Measurements from ENCODE around the gene ZNF213. TPM values are rescaled to one million over a fixed set of nuclear protein-coding genes. Genes with fewer than 3 reads are reported as not detected.

ZNF213 gene
- total RNA-seq, 1 donor from 2014 or later = 10.8 TPM

GRCh38 chr16:3129137-3130131, 5.4 kb upstream of the ZNF213 start:
- DNase-seq (ENCODE audit: low spot score) = no peak
- Mint-ChIP-seq H3K9me3 (ENCODE audit: low read depth) (no peaks in the 10 kb centered on the region), H3K27ac (ENCODE audit: unreplicated experiment) (peak overlapping the region; percentile 80), H3K36me3 (ENCODE audit: low read depth) (peaks cover 8% of the 10 kb centered on the region), H3K4me3 (ENCODE audit: unreplicated experiment) (peak overlapping the region; percentile 65), H3K4me1 (ENCODE audit: low read depth) (peaks cover 38% of the 10 kb centered on the region), H3K27me3 (ENCODE audit: low read depth) (no peaks in the 10 kb centered on the region)
- peak; percentile 92 for TF ChIP-seq CTCF (IDR thresholded peaks at IDR 0.05)

GRCh38 chr16:3131755-3132377, 3.0 kb upstream of the ZNF213 start:
- peak; percentile 73 for TF ChIP-seq CTCF (IDR thresholded peaks at IDR 0.05)
- Mint-ChIP-seq H3K4me3 (ENCODE audit: unreplicated experiment) (no peak overlapping the region), H3K27ac (ENCODE audit: unreplicated experiment) (peak overlapping the region; percentile 36), H3K27me3 (ENCODE audit: low read depth) (no peaks in the 10 kb centered on the region), H3K4me1 (ENCODE audit: low read depth) (peaks cover 37% of the 10 kb centered on the region), H3K9me3 (ENCODE audit: low read depth) (no peaks in the 10 kb centered on the region), H3K36me3 (ENCODE audit: low read depth) (peaks cover 8% of the 10 kb centered on the region)
- no peak for DNase-seq (ENCODE audit: low spot score)

GRCh38 chr16:3133844-3134243, 985 bp upstream of the ZNF213 start:
- H3K9me3 Mint-ChIP-seq (ENCODE audit: low read depth) = no peaks in the 10 kb centered on the region
- H3K4me3 Mint-ChIP-seq (ENCODE audit: unreplicated experiment) = peak overlapping the region; percentile 99
- H3K36me3 Mint-ChIP-seq (ENCODE audit: low read depth) = peaks cover 7% of the 10 kb centered on the region
- no peaks in the 10 kb centered on the region for H3K27me3 Mint-ChIP-seq (ENCODE audit: low read depth)
- peak overlapping the region; percentile 99 for H3K27ac Mint-ChIP-seq (ENCODE audit: unreplicated experiment)
- H3K4me1 Mint-ChIP-seq (ENCODE audit: low read depth) = peaks cover 39% of the 10 kb centered on the region
- no peak for DNase-seq (ENCODE audit: low spot score)
- no peak for TF ChIP-seq CTCF (IDR thresholded peaks at IDR 0.05)

- peaks cover 5% of the 10 kb centered on the region for H3K36me3 Mint-ChIP-seq (ENCODE audit: low read depth)
- H3K27me3 Mint-ChIP-seq (ENCODE audit: low read depth) = no peaks in the 10 kb centered on the region
- peaks cover 29% of the 10 kb centered on the region for H3K4me1 Mint-ChIP-seq (ENCODE audit: low read depth)
- no peak for TF ChIP-seq CTCF (IDR thresholded peaks at IDR 0.05)
- peak overlapping the region; percentile 89 for H3K27ac Mint-ChIP-seq (ENCODE audit: unreplicated experiment)
- DNase-seq (ENCODE audit: low spot score) = no peak
- H3K4me3 Mint-ChIP-seq (ENCODE audit: unreplicated experiment) = peak overlapping the region; percentile 99
- no peaks in the 10 kb centered on the region for H3K9me3 Mint-ChIP-seq (ENCODE audit: low read depth)
These were observed 392 bp downstream of the ZNF213 start for GRCh38 chr16:3135126-3135715.

- no peak for TF ChIP-seq CTCF (IDR thresholded peaks at IDR 0.05)
- Mint-ChIP-seq H3K36me3 (ENCODE audit: low read depth) (peaks cover 7% of the 10 kb centered on the region), H3K4me1 (ENCODE audit: low read depth) (peaks cover 26% of the 10 kb centered on the region), H3K4me3 (ENCODE audit: unreplicated experiment) (no peak overlapping the region), H3K9me3 (ENCODE audit: low read depth) (no peaks in the 10 kb centered on the region), H3K27ac (ENCODE audit: unreplicated experiment) (no peak overlapping the region), H3K27me3 (ENCODE audit: low read depth) (no peaks in the 10 kb centered on the region)
- no peak for DNase-seq (ENCODE audit: low spot score)
These were observed 2.4 kb downstream of the ZNF213 start for GRCh38 chr16:3137267-3137666.

Data from chondrocyte (in vitro differentiated cells).